Measurements from ENCODE around the gene HDAC5.
A peak's percentile ranks its signal among the peaks of the same experiment; 100 is the strongest.
"Not testable (repeated sequence)": the region's sequence is repeated elsewhere in the genome, so short reads cannot be mapped to it uniquely, and the experiment has no call there.

Gene HDAC5

GRCh38 chr17:44112284-44113280, 10.9 kb downstream of the HDAC5 start:
- FAIRE-seq (no peak), DNase-seq (ENCODE audit: insufficient read length, low spot score) (no peak)

- FAIRE-seq, result no peak
- no peak for DNase-seq (ENCODE audit: insufficient read length, low spot score)
These were observed 11.7 kb downstream of the HDAC5 start for GRCh38 chr17:44111777-44112176.

DNA sequence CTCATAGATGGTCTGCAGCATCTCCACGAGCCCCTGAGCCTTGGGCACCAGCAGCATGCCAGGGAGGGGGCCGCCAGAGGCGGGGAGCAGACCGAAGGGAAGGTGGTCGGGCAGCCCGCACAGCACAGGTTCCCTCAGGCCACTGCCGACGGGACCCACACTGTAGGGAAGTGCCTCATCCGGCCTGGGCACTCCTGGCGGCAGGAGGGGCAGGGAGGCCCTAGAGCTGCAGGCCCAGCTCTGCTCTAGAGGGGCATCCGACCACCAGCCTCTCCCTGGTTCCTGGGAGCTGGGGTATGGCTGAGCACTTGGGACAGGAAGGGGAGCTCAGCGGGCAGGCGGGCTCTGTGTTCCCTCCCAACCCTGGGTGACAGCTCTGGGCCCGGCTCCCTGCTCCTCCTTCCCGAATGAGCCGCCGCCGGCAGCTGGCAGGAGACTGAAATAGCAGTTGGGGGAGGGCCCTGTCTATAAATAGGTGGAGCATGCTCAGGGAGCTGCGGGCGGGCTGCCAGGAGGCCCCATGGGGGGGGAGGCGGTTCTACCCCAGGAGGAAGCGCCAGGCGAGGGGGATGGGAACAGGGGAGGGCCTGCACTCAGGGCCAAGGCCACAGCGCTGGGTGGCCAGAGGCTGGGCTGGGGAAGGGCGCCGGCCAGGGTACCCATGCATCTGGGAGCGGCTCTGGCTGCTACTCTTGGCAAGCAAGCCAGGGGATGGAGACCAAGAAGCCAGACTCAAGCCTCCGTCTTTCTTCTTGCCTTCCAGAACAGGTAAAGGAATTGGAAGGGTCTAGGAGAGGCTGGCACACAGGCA, 12.4 kb downstream of the HDAC5 start:
- peak; percentile 88 for DNase-seq (ENCODE audit: insufficient read length, low spot score)
- peak; percentile 80 for FAIRE-seq

DNA sequence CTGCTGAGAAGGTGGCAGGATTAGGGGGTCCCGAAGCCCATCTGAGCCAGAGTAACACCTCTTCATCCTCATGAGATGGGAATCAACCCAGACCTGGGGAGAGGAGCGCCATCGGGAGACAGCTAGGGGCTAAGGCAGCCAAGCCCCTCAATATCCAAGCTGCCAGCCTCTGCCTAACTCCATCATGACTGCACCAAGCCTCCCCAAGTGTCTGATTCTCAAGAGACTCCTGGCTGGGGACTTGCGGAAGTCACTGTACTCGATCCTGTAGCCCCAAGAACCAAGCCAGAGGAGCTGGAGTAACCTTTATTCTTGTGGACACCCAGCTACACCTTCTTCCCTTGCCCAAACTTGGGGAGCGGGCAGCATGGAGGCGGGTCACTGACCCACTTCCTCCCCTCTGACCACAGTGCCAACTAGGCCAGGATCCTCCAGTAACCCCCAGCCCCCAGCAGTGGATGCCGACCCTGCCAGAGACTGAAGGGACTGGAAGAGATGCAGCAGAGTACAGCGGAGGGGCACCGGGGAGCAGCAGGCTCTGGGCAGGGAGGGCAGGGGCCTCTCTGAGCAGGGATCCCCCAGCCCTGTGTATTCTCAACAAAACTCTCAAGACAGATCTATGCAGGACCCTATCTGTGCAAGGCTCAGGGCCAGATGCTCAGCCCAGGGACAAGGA, 13.3 kb downstream of the HDAC5 start:
- DNase-seq (ENCODE audit: insufficient read length, low spot score) (no peak), FAIRE-seq (no peak)

DNA sequence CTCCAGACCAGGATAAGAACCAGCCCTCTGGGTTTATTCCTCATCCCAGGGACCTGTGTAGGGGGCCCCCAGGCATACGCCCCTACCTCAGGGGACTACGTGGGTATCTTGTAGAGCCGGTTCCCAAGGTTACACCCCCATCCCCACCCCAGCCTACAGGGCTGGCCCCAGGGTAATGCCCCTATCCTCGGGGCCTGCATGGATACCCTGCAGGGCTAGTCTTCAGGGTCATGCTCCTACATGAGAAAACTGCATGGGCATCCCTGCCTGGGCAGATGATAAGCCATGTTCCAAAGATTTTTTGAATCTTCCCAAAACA, 14.2 kb downstream of the HDAC5 start:
- FAIRE-seq (no peak), DNase-seq (ENCODE audit: insufficient read length, low spot score) (no peak)

DNA sequence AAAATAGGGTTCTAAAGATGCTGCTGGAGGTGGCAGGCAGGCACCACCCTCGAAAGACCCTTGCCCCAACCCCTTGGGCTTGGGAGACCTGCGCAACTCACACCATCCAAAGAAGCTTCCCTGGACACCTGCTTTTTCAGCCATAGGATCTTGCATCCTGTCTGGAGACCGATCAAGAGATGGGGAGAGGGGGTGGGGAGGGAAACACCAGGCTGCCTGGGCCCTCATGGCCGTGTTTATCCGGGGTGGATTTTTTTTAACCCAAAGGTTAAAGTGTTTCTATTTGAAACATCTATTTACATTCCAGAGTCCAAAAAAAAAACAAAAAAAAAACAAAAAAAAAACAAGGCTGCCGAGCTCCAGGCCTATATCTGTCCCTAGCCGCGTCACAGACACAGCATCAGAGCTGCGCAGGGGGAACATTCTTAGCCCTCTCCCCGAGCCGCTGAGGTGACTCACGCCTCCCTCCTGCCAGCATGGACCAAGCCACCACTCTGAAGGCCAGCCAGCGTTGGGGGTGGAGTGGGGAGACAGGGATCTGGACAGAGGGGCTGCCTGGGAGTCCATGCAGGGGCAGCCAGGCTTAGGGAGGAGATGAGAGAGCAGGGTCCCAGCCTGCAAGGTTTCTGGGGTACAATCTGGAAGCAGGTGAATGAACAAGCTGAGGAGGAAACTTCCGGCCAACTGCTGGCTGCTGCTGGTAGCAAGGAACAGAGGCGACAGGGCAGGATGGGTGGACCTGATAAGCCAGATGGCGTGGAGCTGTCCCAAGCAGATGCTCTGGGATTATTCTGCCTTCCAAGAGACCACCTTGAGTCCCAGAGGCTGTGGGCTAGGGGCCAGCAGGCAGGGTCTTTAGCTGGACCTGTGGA, 14.8 kb downstream of the HDAC5 start:
- DNase-seq (ENCODE audit: insufficient read length, low spot score) (peak; percentile 97), FAIRE-seq (peak; percentile 95)

- DNase-seq (ENCODE audit: insufficient read length, low spot score), result no peak
- FAIRE-seq, result no peak
These were observed 16.6 kb downstream of the HDAC5 start for GRCh38 chr17:44106801-44107200.

- no peak for FAIRE-seq
- no peak for DNase-seq (ENCODE audit: insufficient read length, low spot score)
These were observed 17.5 kb downstream of the HDAC5 start for GRCh38 chr17:44105941-44106340.

DNA sequence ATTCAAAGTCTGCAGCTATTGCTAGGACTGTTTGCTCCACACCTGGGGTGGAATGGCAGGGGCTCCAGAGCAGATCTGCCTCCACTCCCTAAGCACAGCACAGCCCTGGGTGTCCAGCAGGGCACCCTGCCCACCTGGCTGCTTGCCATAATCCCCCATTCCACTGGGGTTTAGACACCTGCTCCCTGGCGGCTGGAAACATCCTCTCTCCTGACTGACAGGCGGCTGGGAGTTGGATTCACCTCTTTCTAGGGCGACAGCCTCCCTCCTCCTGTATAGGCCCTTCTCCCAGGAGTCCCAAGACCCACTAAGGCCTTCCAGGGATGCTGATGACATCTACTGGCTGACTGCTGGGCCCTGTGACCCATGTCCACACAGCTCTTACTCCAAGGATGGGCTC, 18.0 kb downstream of the HDAC5 start:
- DNase-seq (ENCODE audit: insufficient read length, low spot score), result no peak
- no peak for FAIRE-seq

DNA sequence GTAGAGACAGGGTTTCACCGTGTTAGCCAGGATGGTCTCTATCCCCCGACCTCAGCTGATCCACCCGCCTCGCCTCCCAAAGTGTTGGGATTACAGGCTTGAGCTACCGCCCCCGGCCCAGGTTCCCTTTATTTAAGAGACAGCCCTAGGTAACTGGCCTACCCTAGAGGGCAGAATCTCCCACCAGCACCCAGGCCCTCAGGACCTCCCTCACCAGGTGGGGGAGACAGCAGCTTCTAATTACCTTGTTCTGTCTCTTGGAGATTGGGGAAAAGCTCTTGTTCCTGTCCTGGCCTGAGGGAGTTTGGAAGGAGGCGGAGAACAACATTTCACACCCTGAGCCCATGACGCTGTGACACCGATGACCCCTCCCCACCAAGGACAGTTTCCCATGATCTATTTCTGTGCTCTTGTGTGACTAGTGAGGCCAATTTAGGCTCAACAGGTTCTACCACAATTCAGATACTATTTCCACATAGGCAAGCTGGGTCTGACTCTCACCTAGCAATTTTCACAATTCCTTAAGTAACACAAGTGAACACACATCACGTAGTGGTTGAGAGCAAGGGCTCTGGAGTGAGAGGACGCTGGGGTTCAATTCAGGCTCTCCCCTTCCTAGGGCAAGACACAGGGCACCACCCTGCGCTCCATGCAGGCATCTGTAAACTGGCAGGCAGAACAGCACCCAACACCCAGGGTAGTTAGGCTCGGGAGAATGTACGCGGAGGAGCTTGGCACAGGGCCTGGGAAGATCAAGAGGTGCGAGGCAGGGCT, 20.4 kb downstream of the HDAC5 start:
- DNase-seq (ENCODE audit: insufficient read length, low spot score), result no peak

DNA sequence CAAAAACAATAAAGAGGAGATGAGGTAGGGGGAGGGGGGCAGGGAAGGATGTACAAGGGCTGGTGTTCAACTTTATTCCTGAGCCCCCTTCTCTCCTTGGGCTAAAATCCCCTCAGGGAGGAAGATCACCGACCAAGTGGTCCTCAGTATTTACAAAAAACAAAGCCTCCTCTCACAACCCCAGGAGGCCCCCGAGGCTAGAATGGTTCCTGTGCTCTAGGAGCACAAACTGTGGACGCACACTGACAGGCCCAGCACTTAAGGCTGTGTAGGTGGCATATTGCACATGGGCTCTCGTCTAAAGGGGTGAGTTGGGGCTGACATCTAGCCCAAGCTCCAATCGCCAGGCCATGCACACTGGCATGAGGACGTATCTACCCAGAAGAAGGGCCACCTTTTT, 21.6 kb downstream of the HDAC5 start:
- peak; percentile 13 for FAIRE-seq
- not testable (repeated sequence) for DNase-seq (ENCODE audit: insufficient read length, low spot score)

More for the DNA sequence above, 20.4 kb downstream of the HDAC5 start:
- no peak for FAIRE-seq

GRCh38 chr17:44097110-44097958, 26.1 kb downstream of the HDAC5 start:
- DNase-seq (ENCODE audit: insufficient read length, low spot score), result no peak
- FAIRE-seq, result peak; percentile 31

DNA sequence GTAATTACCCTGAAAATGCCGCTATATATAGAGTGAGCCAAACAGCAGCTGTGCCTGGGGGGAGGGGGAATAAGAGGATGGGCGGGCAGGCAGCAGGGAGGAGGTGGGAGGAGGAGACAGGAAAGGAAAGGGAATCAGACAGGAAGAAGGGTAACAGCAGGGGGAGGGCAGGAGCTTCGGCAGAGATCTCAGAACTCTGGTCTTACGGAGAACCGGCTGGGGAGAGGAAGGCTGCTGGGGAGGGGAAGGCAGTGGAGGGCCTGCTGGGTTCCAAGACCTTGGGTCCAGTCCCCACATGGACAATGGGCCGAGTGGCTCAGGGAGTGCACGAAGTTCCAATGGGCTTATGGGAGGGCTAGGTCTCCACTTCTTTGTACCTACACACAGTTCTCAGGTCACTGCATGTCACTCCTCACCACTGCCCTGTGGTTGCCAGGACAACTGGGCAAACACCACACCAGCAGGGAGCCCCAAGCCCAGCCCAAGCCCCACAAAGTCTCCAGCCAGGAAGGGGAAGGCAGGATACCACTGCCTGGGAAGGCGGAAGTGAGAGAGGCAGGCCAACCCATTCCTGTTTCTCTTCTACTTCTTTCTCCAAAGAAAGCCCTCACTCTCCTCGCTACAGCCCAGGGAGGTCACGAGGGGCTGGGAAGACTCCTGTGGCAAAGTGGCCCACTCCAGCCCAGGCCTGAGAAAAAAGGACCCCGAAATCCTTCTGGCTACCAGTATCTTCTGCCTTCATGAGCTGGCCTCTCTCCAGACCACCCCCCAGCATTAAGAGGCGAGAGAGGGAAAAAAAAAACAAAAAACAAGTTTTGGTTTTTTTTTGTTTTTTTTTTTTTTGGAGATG, 27.6 kb downstream of the HDAC5 start:
- DNase-seq (ENCODE audit: insufficient read length, low spot score) (peak; percentile 90), FAIRE-seq (peak; percentile 99)

- no peak for FAIRE-seq
- no peak for DNase-seq (ENCODE audit: insufficient read length, low spot score)
These were observed 28.1 kb downstream of the HDAC5 start for GRCh38 chr17:44095388-44095646.

GRCh38 chr17:44094701-44095387, 28.6 kb downstream of the HDAC5 start:
- DNase-seq (ENCODE audit: insufficient read length, low spot score) (no peak), FAIRE-seq (no peak)

- no peak for DNase-seq (ENCODE audit: insufficient read length, low spot score)
- no peak for FAIRE-seq
These were observed 30.1 kb downstream of the HDAC5 start for GRCh38 chr17:44093231-44093900.

DNA sequence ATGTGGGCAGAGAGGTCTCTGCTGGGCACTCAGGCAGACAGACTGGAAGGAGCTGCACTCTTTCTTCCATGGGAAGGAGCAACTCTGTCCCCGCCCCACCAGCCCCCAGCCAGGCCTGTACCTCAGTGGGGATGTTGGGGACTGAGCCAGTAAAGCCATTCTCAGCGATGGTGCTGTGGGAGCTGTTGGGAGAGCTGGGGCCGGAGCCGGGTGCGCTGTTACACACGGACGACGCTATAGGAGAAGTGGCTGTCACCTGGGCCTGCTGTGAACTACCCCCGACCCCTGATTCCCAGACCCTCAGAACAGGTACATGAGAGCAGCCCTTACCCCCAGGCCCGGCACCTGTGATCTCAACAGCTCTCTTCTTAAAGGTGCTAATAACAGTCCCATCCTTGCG, 31.4 kb downstream of the HDAC5 start:
- no peak for FAIRE-seq
- DNase-seq (ENCODE audit: insufficient read length, low spot score), result no peak
